Panc1 (cell line): ENCODE results near the gene STK24. TPM values are rescaled to one million over a fixed set of nuclear protein-coding genes. Genes with fewer than 3 reads are reported as not detected.

ENCODE experiments used
- ATAC-seq: fragments of 200-7000 bp; cut with Tn5 transposase; 2 replicates; pipeline ENCODE4 v1.9.1; 2020; ENCODE audit warnings: mild to moderate bottlenecking, moderate library complexity
- BruUV-seq: library from RNA; stranded (reverse); fragments of 400-500 nt; replicated peaks from 2 replicates; lab custom pipeline; 2021; lab: Mats Ljungman, UMichigan
- CTCF ChIA-PET: fragments of 300-600 bp; sonication (Branson Sonifier 250); formaldehyde crosslinking; loops from one replicate; lab custom pipeline; 2022; ENCODE audit warnings: antibody characterized with exemption; lab: Charles Lee
- POLR2A ChIA-PET: fragments of 300-600 bp; sonication (Branson Sonifier 250); formaldehyde crosslinking; loops from one replicate; lab custom pipeline; 2022; ENCODE audit warnings: antibody characterized with exemption; lab: Charles Lee
- DNase-seq: peaks from one replicate; pipeline ENCODE4 v3.0.0-alpha.2; 2010; ENCODE audit warnings: low read depth, low spot score
- H3K27ac ChIP-seq: 2 replicates; pipeline ENCODE4 v1.5.1; 2011; ENCODE audit warnings: mild to moderate bottlenecking, low read length, inconsistent platforms
- H3K27me3 ChIP-seq: fragments of 200-500 bp; sonication (Bioruptor generic); 2 replicates; pipeline ENCODE4 v1.6.0; 2014; ENCODE audit warnings: low read length, inconsistent platforms; ENCODE audit not compliant: control insufficient read depth, insufficient read depth
- H3K36me3 ChIP-seq: fragments of 200-500 bp; sonication (Bioruptor generic); 2 replicates; pipeline ENCODE4 v1.5.1; 2014; ENCODE audit warnings: inconsistent platforms, mild to moderate bottlenecking, low read length, moderate library complexity; ENCODE audit not compliant: control insufficient read depth, insufficient read depth
- H3K4me1 ChIP-seq: 2 replicates; pipeline ENCODE4 v1.5.1; 2011; ENCODE audit warnings: inconsistent platforms, mild to moderate bottlenecking, low read length, moderate library complexity; ENCODE audit not compliant: control insufficient read depth, insufficient read depth
- H3K4me3 ChIP-seq, 2 experiments: 2 replicates each; pipeline ENCODE4 v1.5.1; 2011 to 2012; ENCODE audit warnings: low read depth in 2 of 2, low read length in 2 of 2, mild to moderate bottlenecking in 2 of 2, inconsistent platforms in 1 of 2, moderate library complexity in 1 of 2
- H3K9me3 ChIP-seq: fragments of 200-500 bp; sonication (Bioruptor generic); 2 replicates; pipeline ENCODE4 v1.5.1; 2014; ENCODE audit warnings: low read depth, mild to moderate bottlenecking, inconsistent platforms, low read length, moderate library complexity; ENCODE audit not compliant: control insufficient read depth, insufficient read depth
- POLR2AphosphoS5 ChIP-seq: IDR thresholded peaks from 2 replicates; pipeline ENCODE4 v1.6.1; 2012; ENCODE audit warnings: mild to moderate bottlenecking, low read depth, low read length, moderate library complexity
- SIN3A ChIP-seq: IDR thresholded peaks from 2 replicates; pipeline ENCODE4 v1.6.1; 2012; ENCODE audit warnings: low read depth, mild to moderate bottlenecking, low read length, moderate library complexity, borderline replicate concordance; ENCODE audit not compliant: insufficient read depth
- TCF7L2 ChIP-seq: IDR thresholded peaks from 2 replicates; pipeline ENCODE4 v1.6.1; 2011; ENCODE audit warnings: mild to moderate bottlenecking, low read depth, low read length, inconsistent platforms
- in situ Hi-C: cut with HindIII; loops from 2 replicates; pipeline ENCODE4 v1.10.0; 2016; ENCODE audit warnings: low sequenced_read_pairs, low pct_unique_long_range_greater_than_20kb
- intact Hi-C: fragments of 100-400 bp; cut with micrococcal nuclease; formaldehyde crosslinking; loops from one replicate; pipeline ENCODE4 v1.10.0; 2022; ENCODE audit not compliant: unreplicated experiment
- total RNA-seq: library from RNA; stranded (reverse); gene quantifications from one replicate; pipeline ENCODE4 v1.2.1, GENCODE V29; 2021; ENCODE audit not compliant: unreplicated experiment
- TF ChIP-seq, protein P1 (sequence below), 2 experiments: IDR thresholded peaks; 2 replicates each; pipeline ENCODE4 v1.6.1; 2011 to 2012; ENCODE audit warnings: low read depth in 2 of 2, control low read depth in 1 of 2, low read length in 1 of 2, mild to moderate bottlenecking in 1 of 2, moderate library complexity in 1 of 2; ENCODE audit not compliant: insufficient read depth in 1 of 2
- TF ChIP-seq, protein P2 (sequence below): fragments of 450-650 bp; IDR thresholded peaks from 2 replicates; pipeline ENCODE4 v1.5.1; 2017; ENCODE audit warnings: mild to moderate bottlenecking

Gene STK24
- total RNA-seq, 1 experiment from 2014 or later: 57.3 TPM

DNA sequence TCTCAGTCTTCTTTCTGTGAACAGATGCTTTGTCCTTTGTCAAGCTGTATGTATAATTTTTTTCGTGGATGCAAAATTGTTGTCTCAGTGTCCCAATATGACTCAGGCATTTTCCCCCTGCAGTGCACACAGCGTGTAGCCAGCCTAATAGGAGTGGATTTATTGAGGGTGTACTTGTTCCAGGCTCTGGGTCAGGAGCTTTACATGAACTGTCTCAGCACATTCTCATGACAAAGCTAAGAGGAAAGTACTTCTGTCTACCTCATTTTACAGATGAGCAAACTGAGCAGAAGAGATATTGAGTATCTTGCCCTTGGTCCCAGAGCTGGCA, 50.8 kb downstream of the STK24 start:
- no peak for ATAC-seq
- H3K36me3 ChIP-seq: no peaks in the 10 kb centered on the region
- no peaks in the 10 kb centered on the region for H3K27me3 ChIP-seq
- H3K9me3 ChIP-seq: no peaks in the 10 kb centered on the region
- TF ChIP-seq, protein P1, sequence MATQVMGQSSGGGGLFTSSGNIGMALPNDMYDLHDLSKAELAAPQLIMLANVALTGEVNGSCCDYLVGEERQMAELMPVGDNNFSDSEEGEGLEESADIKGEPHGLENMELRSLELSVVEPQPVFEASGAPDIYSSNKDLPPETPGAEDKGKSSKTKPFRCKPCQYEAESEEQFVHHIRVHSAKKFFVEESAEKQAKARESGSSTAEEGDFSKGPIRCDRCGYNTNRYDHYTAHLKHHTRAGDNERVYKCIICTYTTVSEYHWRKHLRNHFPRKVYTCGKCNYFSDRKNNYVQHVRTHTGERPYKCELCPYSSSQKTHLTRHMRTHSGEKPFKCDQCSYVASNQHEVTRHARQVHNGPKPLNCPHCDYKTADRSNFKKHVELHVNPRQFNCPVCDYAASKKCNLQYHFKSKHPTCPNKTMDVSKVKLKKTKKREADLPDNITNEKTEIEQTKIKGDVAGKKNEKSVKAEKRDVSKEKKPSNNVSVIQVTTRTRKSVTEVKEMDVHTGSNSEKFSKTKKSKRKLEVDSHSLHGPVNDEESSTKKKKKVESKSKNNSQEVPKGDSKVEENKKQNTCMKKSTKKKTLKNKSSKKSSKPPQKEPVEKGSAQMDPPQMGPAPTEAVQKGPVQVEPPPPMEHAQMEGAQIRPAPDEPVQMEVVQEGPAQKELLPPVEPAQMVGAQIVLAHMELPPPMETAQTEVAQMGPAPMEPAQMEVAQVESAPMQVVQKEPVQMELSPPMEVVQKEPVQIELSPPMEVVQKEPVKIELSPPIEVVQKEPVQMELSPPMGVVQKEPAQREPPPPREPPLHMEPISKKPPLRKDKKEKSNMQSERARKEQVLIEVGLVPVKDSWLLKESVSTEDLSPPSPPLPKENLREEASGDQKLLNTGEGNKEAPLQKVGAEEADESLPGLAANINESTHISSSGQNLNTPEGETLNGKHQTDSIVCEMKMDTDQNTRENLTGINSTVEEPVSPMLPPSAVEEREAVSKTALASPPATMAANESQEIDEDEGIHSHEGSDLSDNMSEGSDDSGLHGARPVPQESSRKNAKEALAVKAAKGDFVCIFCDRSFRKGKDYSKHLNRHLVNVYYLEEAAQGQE (IDR thresholded peaks at IDR 0.05; ENCODE audit: insufficient read depth in 1 of 2, low read depth in 2 of 2, low read length in 1 of 2): no peak
- TF ChIP-seq TCF7L2 (no peak), POLR2AphosphoS5 (no peak), SIN3A (no peak)
- TF ChIP-seq, protein P2, sequence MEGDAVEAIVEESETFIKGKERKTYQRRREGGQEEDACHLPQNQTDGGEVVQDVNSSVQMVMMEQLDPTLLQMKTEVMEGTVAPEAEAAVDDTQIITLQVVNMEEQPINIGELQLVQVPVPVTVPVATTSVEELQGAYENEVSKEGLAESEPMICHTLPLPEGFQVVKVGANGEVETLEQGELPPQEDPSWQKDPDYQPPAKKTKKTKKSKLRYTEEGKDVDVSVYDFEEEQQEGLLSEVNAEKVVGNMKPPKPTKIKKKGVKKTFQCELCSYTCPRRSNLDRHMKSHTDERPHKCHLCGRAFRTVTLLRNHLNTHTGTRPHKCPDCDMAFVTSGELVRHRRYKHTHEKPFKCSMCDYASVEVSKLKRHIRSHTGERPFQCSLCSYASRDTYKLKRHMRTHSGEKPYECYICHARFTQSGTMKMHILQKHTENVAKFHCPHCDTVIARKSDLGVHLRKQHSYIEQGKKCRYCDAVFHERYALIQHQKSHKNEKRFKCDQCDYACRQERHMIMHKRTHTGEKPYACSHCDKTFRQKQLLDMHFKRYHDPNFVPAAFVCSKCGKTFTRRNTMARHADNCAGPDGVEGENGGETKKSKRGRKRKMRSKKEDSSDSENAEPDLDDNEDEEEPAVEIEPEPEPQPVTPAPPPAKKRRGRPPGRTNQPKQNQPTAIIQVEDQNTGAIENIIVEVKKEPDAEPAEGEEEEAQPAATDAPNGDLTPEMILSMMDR: no peak
- BruUV-seq: no TSS peak
- no peak overlapping the region for H3K27ac ChIP-seq
- ChIA-PET CTCF (no interaction called here), POLR2A (no interaction called here)
- no peaks in the 10 kb centered on the region; the same call in none of the 2 replicates for H3K4me1 ChIP-seq
- intact Hi-C loops (no loop called here), in situ Hi-C loops (no loop called here)
- DNase-seq: no peak
- H3K4me3 ChIP-seq: no peak overlapping the region

DNA sequence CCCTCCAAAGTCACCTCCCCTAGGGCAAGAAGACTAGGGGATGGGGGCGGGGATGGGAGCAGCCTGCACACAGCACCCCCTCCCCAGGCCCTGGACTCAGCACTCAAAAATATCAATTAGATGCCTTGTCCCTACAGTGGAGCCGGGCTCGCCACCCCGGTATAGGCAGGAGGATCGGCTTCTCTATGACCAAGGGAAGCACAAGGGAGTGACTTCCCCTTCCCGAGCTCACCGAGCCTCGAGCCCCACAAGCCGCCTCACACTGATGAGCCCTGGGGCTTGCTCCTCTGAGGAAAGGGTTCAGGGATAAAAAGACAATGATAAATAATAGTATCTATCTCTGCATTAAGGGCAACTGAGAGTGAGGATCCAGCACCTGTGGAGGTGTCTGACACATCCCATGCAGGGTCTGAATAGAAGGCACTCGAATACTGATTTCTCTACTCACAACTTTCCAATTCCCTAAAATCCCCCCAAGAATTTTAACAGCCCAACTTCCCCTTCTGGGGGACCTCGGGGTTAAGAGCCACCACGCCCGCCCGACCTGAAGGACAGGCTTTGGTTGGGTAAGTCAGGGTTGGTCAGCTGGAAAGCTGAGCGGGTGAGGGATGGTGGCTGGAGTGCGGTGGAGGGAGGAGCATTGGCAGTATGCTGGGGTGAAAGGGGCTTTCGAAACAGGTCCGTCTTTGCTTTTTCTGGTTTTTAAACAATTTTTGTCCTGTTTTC, 51.3 kb downstream of the STK24 start:
- no TSS peak for BruUV-seq
- POLR2A ChIA-PET: no interaction called here
- no peak for ATAC-seq

More for the DNA sequence above, 51.3 kb downstream of the STK24 start:
- no peaks in the 10 kb centered on the region; the same call in none of the 2 replicates for H3K4me1 ChIP-seq
- in situ Hi-C loops: no loop called here
- H3K36me3 ChIP-seq: no peaks in the 10 kb centered on the region
- CTCF ChIA-PET: no interaction called here
- no peaks in the 10 kb centered on the region for H3K9me3 ChIP-seq
- H3K27ac ChIP-seq: no peak overlapping the region
- H3K27me3 ChIP-seq: no peaks in the 10 kb centered on the region
- intact Hi-C loops: no loop called here
- TF ChIP-seq SIN3A (no peak), TCF7L2 (no peak), POLR2AphosphoS5 (no peak)
- TF ChIP-seq, protein P1 (IDR thresholded peaks at IDR 0.05; ENCODE audit: insufficient read depth in 1 of 2, low read depth in 2 of 2, low read length in 1 of 2): no peak
- TF ChIP-seq, protein P2: no peak
- no peak for DNase-seq
- no peak overlapping the region for H3K4me3 ChIP-seq
